ENCODE measurements around the gene SH3BGRL2.
"Not testable (repeated sequence)": the region's sequence is repeated elsewhere in the genome, so short reads cannot be mapped to it uniquely, and the experiment has no call there.

The SH3BGRL2 gene

GRCh38 chr6:79647741-79648140 is 16.6 kb downstream of the SH3BGRL2 start:
- DNase-seq (ENCODE audit: extremely low read depth in 1 of 2, low read depth in 1 of 2) = no peak

- no peak for DNase-seq (ENCODE audit: extremely low read depth in 1 of 2, low read depth in 1 of 2)
Measured at GRCh38 chr6:79648328-79648727, 17.2 kb downstream of the SH3BGRL2 start.

DNA sequence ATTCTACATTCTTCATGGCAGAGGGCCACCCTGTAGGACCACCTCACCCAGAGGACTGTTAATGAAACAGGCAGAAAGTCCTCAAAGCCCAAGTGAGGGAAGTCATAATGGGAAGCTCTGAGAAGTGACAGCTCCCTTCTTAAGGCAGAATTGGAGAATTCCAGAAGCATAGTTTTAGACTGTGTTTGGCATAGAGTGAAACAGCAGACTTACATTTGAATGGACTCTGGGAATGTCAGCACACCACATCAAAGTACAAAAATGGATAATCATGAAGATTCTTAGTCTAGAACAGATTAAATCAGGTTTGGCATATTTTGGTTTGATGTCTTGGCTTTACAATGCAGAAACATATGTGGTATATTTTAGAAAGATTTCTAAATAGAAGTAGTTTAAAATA is 17.9 kb downstream of the SH3BGRL2 start:
- DNase-seq (ENCODE audit: extremely low read depth in 1 of 2, low read depth in 1 of 2) = no peak

DNA sequence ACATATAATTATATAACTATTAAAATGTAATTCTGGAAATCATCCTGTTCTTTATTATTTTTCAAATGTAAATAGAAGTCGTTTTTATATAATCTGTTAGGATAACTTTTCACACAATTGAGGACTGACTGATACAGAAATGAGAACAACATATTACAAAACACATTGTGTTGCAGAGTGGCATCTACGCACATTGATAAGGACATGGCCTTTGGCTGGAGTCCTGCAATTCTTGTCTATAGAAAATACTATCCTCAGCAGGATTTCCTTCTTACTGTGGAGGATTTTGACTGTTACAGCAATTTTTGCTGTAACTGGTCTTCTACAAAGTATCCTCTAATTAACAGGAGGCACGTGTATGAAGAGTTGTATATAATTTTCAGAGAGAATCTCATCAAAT is 19.8 kb downstream of the SH3BGRL2 start:
- DNase-seq (ENCODE audit: extremely low read depth in 1 of 2, low read depth in 1 of 2) = no peak

DNA sequence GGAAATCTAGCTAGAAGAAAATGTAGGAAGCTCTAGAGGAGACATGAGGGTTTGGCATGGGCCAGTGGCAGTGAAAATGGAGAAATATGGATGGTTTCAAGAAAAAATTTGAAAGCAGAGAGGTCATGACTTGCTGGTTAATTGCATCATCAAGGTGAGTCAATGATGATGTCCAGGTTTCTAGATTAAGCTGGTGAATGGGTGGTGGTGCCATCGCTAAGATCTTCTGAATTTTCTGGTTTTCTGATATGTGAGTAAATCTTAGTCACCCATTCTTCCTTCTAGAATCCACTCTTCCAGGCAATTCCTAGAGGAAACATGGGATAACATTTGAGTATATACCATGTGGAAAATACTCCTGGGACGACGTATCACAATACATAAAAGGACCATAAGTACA is 25.0 kb downstream of the SH3BGRL2 start:
- DNase-seq (ENCODE audit: extremely low read depth in 1 of 2, low read depth in 1 of 2) = no peak

GRCh38 chr6:79657238-79657637 is 26.1 kb downstream of the SH3BGRL2 start:
- no peak for DNase-seq (ENCODE audit: extremely low read depth in 1 of 2, low read depth in 1 of 2)

DNA sequence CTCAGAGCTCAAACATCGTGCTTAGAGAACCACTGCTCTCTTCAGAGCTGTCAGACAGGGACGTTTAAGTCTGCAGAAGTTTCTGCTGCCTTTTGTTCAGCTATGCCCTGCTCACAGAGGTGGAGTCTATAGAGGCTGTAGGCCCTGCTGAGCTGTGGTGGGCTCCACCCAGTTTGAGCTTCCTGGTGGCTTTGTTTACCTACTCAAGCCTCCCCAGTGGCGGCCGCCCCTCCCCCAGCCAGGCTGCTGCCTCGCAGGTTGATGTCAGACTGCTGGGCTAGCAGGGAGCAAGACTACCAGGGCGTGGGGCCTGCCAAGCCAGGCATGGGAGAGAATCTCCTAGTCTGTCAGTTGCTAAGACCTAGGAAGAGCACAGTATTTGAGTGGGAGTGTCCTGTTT is 32.5 kb downstream of the SH3BGRL2 start:
- not testable (repeated sequence) for DNase-seq (ENCODE audit: extremely low read depth in 1 of 2, low read depth in 1 of 2)

DNA sequence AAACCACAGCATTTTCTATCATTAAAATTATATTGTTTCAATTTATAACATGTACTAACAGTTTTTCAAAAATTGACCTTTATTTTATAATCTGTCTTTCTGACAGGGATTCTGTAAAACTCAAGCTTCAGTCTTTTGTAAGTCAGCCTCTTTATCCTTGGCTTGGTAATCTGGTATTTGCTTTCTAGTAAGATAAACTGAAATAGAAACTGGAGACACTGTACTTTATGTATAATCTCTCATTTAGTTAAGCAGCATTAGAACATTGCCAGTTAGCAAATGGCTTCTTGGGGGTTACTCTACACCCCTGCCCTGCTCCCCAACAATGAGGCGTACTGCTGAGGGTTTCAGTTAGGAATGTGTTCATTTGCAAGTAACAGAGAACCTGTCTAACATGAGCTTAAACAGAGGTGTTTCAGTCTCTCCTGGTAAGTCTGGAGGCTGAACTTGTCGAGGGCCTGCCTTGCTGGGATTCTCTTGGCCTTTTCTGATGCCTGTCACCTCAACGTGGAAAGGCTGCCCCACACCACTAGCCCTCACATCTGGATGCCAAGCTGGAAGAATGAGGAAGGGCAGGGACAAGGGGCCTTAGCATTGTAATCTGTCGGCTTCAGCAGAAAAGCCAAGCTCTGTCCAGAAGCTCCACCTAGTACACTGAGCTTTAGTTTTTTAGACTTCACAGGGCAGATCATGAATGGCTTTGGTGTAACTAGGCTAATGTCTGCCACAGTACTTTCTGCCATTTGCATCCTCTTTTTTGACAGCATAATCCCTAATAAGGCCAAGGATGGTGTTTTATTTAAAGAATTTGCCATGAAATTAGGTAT is 34.8 kb downstream of the SH3BGRL2 start:
- DNase-seq (ENCODE audit: extremely low read depth in 1 of 2, low read depth in 1 of 2) = no peak

- DNase-seq (ENCODE audit: extremely low read depth in 1 of 2, low read depth in 1 of 2) = no peak
Measured at GRCh38 chr6:79666634-79667033, 35.5 kb downstream of the SH3BGRL2 start.

DNA sequence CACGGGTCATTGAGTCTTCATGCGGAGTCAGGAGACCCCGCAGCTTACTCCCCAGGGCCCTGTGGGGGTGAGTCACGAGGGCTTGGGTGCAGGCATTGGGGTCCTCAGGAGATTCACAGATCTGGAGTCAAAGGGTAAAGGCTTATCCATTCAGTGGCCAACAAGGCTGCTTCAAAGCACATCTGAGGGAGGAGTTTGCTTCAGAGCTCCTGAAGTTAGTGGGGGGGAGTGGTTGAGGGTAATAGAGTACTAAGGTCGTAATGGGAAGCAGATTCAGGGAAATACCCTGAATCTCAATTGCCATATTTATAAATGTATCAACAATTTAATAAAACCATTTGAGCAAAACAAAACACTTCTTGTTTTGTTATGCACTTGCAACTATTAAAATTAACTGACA is 37.3 kb downstream of the SH3BGRL2 start:
- DNase-seq (ENCODE audit: extremely low read depth in 1 of 2, low read depth in 1 of 2) = no peak

- DNase-seq (ENCODE audit: extremely low read depth in 1 of 2, low read depth in 1 of 2) = no peak
Measured at GRCh38 chr6:79669766-79670165, 38.6 kb downstream of the SH3BGRL2 start.

DNA sequence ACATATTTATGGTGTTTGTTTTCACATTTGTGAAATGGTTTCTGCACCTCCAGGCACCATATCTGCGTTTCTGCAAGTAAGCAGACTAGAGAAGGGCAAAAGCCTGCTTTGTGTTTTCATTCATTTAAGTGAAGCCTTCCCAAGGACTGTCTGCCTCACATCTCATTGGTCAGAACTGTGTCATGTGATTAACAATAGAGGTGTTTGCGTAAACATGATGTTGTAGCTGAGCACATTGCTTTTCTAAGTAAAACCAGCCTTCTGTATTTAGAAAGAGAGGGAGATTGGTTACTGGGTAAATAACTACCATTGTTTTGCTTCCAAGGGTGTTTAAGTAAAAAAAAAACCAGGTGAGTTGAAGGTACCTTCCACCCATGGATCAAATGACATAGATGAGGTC is 39.7 kb downstream of the SH3BGRL2 start:
- DNase-seq (ENCODE audit: extremely low read depth in 1 of 2, low read depth in 1 of 2) = no peak

GRCh38 chr6:79671600-79672266 is 40.6 kb downstream of the SH3BGRL2 start:
- peak; percentile 20 to 25 for DNase-seq (ENCODE audit: extremely low read depth in 1 of 2, low read depth in 1 of 2)

DNA sequence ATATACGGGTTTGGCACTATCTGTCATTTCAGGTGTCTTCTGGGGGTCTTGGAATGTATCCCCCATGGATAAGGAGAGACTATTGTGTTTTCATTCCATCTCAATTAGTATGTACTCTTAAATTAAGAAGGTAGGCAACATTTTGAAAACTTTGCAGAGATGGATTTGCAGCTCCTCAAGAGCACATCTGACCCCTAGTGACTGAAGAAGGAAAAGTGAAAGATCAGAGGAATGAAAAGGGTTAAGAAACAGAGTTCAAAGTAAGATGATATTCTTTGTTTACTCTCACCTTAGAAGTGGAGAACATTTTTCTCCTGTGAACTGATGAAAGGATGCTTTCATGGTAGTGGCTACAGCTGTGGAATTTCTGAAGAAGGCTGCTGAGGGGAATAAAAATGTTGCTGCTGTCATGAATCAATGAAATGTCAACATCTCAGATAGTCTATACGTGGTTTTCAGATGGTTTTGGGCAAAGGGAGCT is 41.5 kb downstream of the SH3BGRL2 start:
- no peak for DNase-seq (ENCODE audit: extremely low read depth in 1 of 2, low read depth in 1 of 2)

GRCh38 chr6:79673947-79674346 is 42.8 kb downstream of the SH3BGRL2 start:
- no peak for DNase-seq (ENCODE audit: extremely low read depth in 1 of 2, low read depth in 1 of 2)

DNA sequence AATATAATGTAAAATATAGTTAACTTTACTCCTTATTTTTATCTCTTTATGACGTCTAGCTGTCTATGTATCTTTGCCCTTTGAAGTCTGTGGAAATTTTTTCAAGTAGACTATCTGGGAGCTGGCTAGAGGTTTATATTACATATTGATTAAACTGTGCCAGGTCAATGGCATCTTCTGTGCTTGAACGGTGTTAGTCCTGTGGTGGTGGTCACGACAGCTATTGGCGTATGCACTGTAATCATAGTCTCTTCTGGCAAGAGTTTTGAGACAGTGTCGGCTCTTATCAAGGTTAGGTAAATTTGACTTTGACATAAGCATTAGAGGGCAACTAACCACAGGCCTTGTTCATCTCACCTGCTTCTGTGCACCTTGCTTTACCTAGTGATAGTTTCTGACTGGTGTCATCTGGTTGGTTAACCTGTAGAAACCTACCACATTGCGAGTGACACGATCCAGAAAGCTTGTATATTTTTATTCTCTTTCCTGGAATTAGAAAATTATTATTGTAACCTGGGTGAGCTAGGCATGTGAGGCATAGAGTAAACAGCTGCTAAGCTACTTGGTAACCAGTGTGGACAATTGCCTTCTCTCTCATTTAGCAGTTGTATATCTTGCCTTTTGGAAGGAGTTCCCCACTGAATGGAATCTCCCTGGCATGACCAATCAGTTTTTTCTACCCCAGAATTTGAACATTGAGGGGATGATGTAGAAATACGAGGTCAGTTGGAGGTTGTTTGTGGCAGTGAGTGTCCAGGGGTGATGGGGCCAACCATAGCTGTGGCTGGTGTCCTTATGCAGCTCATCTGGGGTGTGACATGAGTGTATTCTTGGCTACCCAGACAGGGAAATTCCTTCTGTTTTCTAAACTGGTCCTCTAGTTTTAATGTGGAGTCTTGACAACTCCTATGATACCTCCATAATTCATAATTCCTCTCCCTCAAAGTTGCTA is 45.9 kb downstream of the SH3BGRL2 start:
- DNase-seq (ENCODE audit: extremely low read depth in 1 of 2, low read depth in 1 of 2) = no peak

- not testable (repeated sequence) for DNase-seq (ENCODE audit: extremely low read depth in 1 of 2, low read depth in 1 of 2)
Measured at GRCh38 chr6:79682682-79683081, 51.6 kb downstream of the SH3BGRL2 start.

DNA sequence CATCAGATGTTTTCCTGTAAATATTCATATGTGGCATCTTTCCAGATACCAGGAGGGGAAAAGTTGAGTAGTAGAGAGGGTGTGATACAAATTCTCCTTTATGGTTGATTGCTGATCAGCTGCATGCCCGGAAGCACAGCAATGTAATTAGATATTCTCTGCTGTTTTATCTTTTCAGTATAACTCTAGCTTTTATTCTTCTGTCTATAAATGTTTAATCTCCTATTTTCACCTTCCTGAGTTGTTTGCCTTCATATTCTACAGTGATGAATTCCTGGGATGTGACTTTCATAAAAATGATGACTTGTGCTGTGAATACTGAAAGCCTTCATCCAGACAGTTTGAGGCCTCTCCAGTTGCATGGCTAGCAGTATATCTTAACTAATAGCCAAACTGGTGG is 53.7 kb downstream of the SH3BGRL2 start:
- no peak for DNase-seq (ENCODE audit: extremely low read depth in 1 of 2, low read depth in 1 of 2)

DNA sequence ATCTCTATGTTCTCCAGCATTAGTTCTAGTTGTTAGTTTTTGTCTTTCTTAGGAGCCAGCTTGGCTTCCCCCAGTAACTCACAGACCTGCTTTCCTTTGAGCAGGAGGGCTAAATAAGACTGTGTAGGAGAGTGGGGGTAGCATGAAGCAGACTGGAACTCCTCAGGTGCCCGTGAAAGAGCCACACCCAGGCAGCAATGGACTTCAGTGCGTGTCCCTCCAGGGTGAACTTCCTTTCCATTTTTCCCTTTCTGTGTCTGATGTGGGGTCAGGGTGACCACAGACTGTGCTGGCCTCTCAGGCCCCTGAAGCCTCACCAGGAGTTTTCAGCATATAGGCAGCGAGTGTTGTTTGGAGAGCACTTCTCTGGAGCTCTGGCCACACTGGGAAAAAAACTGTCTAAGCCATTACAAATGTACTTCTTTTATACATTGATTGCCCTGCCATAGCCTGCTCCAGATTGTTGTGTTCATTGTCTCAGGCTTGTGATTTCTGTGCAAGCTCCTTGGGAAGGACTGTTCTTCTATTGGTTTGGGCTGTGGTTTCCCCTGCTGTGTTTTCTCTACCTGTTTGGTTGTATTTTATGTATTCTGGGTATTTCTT is 55.7 kb downstream of the SH3BGRL2 start:
- no peak for DNase-seq (ENCODE audit: extremely low read depth in 1 of 2, low read depth in 1 of 2)

GRCh38 chr6:79687759-79688158 is 56.6 kb downstream of the SH3BGRL2 start:
- no peak for DNase-seq (ENCODE audit: extremely low read depth in 1 of 2, low read depth in 1 of 2)

GRCh38 chr6:79694156-79694555 is 63.0 kb downstream of the SH3BGRL2 start:
- no peak for DNase-seq (ENCODE audit: extremely low read depth in 1 of 2, low read depth in 1 of 2)
